Calu3 (cell line): ENCODE data around the gene R3HDM2. TPM values are rescaled to one million over a fixed set of nuclear protein-coding genes. Genes with fewer than 3 reads are reported as not detected.

Experiments
- BruUV-seq: library from RNA; stranded (reverse); fragments of 400-500 nt; replicated peaks from 2 replicates; lab custom pipeline; 2021; lab: Mats Ljungman, UMichigan
- CTCF ChIA-PET: fragments of 300-600 bp; sonication (Branson Sonifier 250); formaldehyde crosslinking; loops from one replicate; lab custom pipeline; 2022; ENCODE audit warnings: antibody characterized with exemption; lab: Charles Lee
- DNase-seq: peaks from one replicate; pipeline ENCODE4 v3.0.0; 2022
- H3K27ac Mint-ChIP-seq: one replicate; pipeline ENCODE4 v1.8.0; 2022; ENCODE audit warnings: mixed read lengths; ENCODE audit not compliant: unreplicated experiment
- H3K27me3 Mint-ChIP-seq: one replicate; pipeline ENCODE4 v1.8.0; 2022; ENCODE audit warnings: mixed read lengths; ENCODE audit not compliant: unreplicated experiment
- H3K36me3 Mint-ChIP-seq: one replicate; pipeline ENCODE4 v1.8.0; 2022; ENCODE audit warnings: mild to moderate bottlenecking, moderate library complexity, mixed read lengths; ENCODE audit not compliant: insufficient read depth, unreplicated experiment
- H3K4me1 Mint-ChIP-seq: one replicate; pipeline ENCODE4 v1.8.0; 2022; ENCODE audit warnings: mild to moderate bottlenecking, low read depth, mixed read lengths; ENCODE audit not compliant: unreplicated experiment
- H3K4me3 Mint-ChIP-seq: one replicate; pipeline ENCODE4 v1.8.0; 2022; ENCODE audit warnings: mild to moderate bottlenecking, low read depth, moderate library complexity, mixed read lengths; ENCODE audit not compliant: unreplicated experiment
- H3K9me3 Mint-ChIP-seq: one replicate; pipeline ENCODE4 v1.8.0; 2022; ENCODE audit warnings: low read depth, mixed read lengths; ENCODE audit not compliant: unreplicated experiment
- intact Hi-C: fragments of 100-400 bp; cut with micrococcal nuclease; formaldehyde crosslinking; loops from one replicate; pipeline ENCODE4 v1.10.0; 2022; ENCODE audit not compliant: unreplicated experiment
- total RNA-seq: library from RNA; stranded (reverse); gene quantifications from 2 replicates; pipeline ENCODE4 v1.2.3, GENCODE V29; 2022
- TF ChIP-seq, protein P1 (sequence below): fragments of 200-600 bp; IDR thresholded peaks from one replicate; pipeline ENCODE4 v1.8.0; 2022; ENCODE audit warnings: antibody characterized with exemption; ENCODE audit not compliant: unreplicated experiment

Gene R3HDM2
- total RNA-seq, 1 experiment from 2014 or later: 77.3 TPM

DNA sequence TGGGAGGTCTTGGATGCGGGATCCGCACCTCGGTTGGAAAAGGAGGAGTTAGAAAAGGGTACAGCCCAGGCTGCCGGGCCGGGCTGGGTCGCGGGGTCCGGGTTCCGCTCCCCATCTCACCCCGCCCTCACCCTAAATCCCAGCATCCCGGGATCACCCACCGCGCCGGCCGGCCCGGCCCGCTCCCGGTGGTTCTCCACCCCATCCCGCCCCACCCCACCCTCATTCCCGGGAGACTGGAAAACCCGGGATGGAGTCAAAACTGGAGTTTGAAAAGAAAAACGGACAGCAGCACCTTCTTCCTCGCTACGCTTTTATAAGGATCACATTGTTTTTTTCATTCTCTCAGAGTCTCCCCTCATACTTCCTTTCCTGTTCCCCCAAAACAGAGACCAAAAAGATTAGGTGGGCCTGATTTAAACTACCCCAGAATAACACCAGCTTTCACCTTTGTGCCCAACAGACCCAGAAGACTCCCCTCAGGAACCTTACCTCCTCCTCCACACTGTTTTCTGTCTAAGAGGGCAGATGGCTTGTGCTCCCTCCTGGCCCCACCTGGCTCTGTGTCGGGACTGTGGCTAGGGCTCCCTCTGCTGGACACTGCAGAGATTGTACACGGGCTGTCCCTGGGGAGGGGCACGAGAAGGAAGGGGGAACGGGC is 31.5 kb upstream of the R3HDM2 start:
- TF ChIP-seq, protein P1, sequence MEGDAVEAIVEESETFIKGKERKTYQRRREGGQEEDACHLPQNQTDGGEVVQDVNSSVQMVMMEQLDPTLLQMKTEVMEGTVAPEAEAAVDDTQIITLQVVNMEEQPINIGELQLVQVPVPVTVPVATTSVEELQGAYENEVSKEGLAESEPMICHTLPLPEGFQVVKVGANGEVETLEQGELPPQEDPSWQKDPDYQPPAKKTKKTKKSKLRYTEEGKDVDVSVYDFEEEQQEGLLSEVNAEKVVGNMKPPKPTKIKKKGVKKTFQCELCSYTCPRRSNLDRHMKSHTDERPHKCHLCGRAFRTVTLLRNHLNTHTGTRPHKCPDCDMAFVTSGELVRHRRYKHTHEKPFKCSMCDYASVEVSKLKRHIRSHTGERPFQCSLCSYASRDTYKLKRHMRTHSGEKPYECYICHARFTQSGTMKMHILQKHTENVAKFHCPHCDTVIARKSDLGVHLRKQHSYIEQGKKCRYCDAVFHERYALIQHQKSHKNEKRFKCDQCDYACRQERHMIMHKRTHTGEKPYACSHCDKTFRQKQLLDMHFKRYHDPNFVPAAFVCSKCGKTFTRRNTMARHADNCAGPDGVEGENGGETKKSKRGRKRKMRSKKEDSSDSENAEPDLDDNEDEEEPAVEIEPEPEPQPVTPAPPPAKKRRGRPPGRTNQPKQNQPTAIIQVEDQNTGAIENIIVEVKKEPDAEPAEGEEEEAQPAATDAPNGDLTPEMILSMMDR: peak; percentile 89
- CTCF ChIA-PET: no interaction called here
- Mint-ChIP-seq H3K36me3 (peaks cover 31% of the 10 kb centered on the region), H3K9me3 (no peaks in the 10 kb centered on the region), H3K4me1 (peaks cover 33% of the 10 kb centered on the region), H3K27ac (peak overlapping the region; percentile 13), H3K4me3 (peak overlapping the region; percentile 74), H3K27me3 (peaks cover 78% of the 10 kb centered on the region)
- peak; percentile 94 for DNase-seq
- BruUV-seq: no TSS peak
- intact Hi-C loops: no loop called here

DNA sequence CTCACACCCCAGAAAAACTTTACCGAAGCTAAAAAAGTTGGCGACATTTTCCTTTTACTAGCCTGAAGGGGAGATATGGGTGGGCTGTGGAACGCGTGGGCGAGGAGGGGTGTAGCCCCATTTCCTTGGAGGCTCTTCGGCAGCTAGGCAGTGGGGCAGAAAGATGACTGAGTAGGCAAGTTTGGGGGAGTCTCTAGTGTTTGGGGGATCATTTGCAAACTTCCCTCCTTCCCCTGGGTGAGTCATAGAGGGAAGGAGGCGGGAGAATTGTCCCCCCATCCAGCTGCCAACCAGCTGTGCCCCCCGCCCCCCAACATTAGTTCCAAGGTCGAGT is 31.0 kb upstream of the R3HDM2 start:
- Mint-ChIP-seq H3K4me1 (peaks cover 38% of the 10 kb centered on the region), H3K27me3 (peaks cover 73% of the 10 kb centered on the region), H3K4me3 (peak overlapping the region; percentile 74), H3K9me3 (no peaks in the 10 kb centered on the region), H3K36me3 (peaks cover 35% of the 10 kb centered on the region), H3K27ac (no peak overlapping the region)
- CTCF ChIA-PET: interaction anchor here (0.6 kb wide), 1 partner anchor 24 kb away, joined by 3 read pairs; no protein-coding TSS in a partner anchor
- TF ChIP-seq, protein P1: no peak
- intact Hi-C loops: no loop called here
- DNase-seq: no peak
- BruUV-seq: no TSS peak

DNA sequence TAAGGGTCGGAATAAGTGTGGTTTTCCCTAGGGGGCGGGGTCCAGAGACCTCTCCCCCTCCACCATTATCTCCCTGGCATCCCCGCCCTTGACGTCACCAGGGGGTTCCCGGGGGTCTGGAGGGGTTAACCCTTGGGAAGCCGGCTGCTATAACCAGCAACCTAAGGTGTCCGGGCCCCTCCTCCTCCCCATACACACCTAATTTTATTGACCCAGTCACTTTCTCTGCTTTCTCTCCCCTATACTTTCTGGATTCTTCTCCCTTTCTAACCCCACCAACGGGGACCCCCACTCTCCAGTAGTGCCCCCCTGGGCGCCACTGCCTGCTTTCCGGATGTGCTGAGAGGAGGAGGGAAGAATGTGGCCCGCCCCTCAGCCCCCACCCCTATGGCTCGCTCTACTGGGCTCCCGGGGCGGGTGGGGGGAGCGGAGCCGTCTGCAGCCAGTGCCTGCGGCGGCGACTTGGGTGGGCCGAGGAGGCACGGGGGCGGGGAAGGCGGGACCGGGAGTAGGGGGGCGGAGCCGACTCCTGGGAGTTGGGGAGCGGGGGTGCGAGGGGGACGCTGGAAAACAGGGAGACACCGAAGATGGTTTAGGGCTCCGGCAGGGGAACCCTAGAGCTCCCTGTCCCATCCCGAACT is 30.6 kb upstream of the R3HDM2 start:
- peak; percentile 34 for DNase-seq
- H3K27ac Mint-ChIP-seq: no peak overlapping the region
- no TSS peak for BruUV-seq

DNA sequence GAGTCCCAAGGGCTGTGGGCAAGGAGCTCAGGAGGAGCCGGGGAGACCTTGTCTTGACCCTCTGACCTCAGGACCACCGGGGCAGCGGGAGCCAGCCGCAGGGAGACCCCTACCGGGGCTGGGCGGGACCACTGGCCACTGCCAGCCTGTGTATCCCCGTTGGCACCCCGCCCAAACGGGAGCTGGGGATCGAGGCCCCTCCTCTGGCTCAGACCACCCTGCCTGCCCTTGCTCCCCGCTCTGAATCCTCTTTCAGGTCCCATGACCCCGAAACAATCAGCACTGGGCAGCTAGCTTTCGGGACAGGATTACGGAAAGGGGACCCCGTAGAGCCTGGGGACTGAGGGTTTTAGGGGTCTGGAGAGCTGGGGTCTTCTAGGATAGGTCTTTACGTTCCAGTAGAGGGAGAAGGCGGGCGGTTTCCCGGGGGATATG is 30.0 kb upstream of the R3HDM2 start:
- DNase-seq: no peak
- H3K27ac Mint-ChIP-seq: no peak overlapping the region
- peaks cover 48% of the 10 kb centered on the region for H3K4me1 Mint-ChIP-seq
- H3K4me3 Mint-ChIP-seq: peak overlapping the region; percentile 74
- intact Hi-C loops: no loop called here
- H3K36me3 Mint-ChIP-seq: peaks cover 35% of the 10 kb centered on the region
- TF ChIP-seq, protein P1: no peak
- no peaks in the 10 kb centered on the region for H3K9me3 Mint-ChIP-seq
- CTCF ChIA-PET: interaction anchor here (0.6 to 3.6 kb wide), 3 partner anchors 11 to 198 kb away, joined by 8 to 11 read pairs (median 9); no protein-coding TSS in a partner anchor
- H3K27me3 Mint-ChIP-seq: peaks cover 63% of the 10 kb centered on the region
- no TSS peak for BruUV-seq

More for the DNA sequence above, 30.6 kb upstream of the R3HDM2 start:
- H3K9me3 Mint-ChIP-seq: no peaks in the 10 kb centered on the region
- TF ChIP-seq, protein P1: no peak
- peaks cover 43% of the 10 kb centered on the region for H3K4me1 Mint-ChIP-seq
- intact Hi-C loops: no loop called here
- peaks cover 68% of the 10 kb centered on the region for H3K27me3 Mint-ChIP-seq
- CTCF ChIA-PET: interaction anchor here (0.6 to 3.6 kb wide), 4 partner anchors 10 to 197 kb away, joined by 3 to 11 read pairs (median 8); no protein-coding TSS in a partner anchor
- peak overlapping the region; percentile 74 for H3K4me3 Mint-ChIP-seq
- peaks cover 35% of the 10 kb centered on the region for H3K36me3 Mint-ChIP-seq
